Testis (tissue), 3 donors: ENCODE data around the gene FAM193B. TPM values are rescaled to one million over a fixed set of nuclear protein-coding genes. Genes with fewer than 3 reads are reported as not detected.
"Not testable (repeated sequence)": the region's sequence is repeated elsewhere in the genome, so short reads cannot be mapped to it uniquely, and the experiment has no call there.

Experiments used
- DNase-seq: peaks from one replicate; pipeline ENCODE4 v3.0.0-alpha.2; 2019
- H3K27ac ChIP-seq, 2 donors: fragments of 200-600 bp; sonication (generic); one replicate each; pipeline ENCODE4 v1.5.1; 2019
- H3K27me3 ChIP-seq: fragments of 200-600 bp; sonication (generic); one replicate; pipeline ENCODE4 v1.5.1; 2019
- H3K36me3 ChIP-seq: fragments of 200-600 bp; sonication (generic); one replicate; pipeline ENCODE4 v1.5.1; 2017; ENCODE audit warnings: low read depth; ENCODE audit errors: missing control alignments
- H3K4me1 ChIP-seq: fragments of 200-600 bp; sonication (generic); one replicate; pipeline ENCODE4 v1.5.1; 2019
- H3K4me3 ChIP-seq, 2 donors: fragments of 200-600 bp; sonication (generic); one replicate each; pipeline ENCODE4 v1.5.1; 2017 to 2019
- H3K9me3 ChIP-seq: fragments of 200-600 bp; sonication (generic); one replicate; pipeline ENCODE4 v1.5.1; 2017
- POLR2A ChIP-seq: fragments of 450-650 bp; IDR thresholded peaks from one replicate; pipeline ENCODE4 v1.6.1; 2017; ENCODE audit warnings: antibody characterized with exemption, mild to moderate bottlenecking, moderate library complexity
- WGBS, 2 donors: methylation state at CpG; one replicate each; pipeline ENCODE4 v1.1.5; 2018; 5-methylcytosine and 5-hydroxymethylcytosine counted together
- intact Hi-C: fragments of 100-400 bp; cut with DNase I; formaldehyde crosslinking; loops from one replicate; pipeline ENCODE4 v1.15.1; 2023; ENCODE audit warnings: low total_unique reads
- polyA plus RNA-seq: library from polyadenylated mRNA; stranded (reverse); fragments of 350-450 nt; fragmentation: Illumina TruSeq; extraction: RNeasy Lipid Tissue Mini Kit (QIAGEN cat#74804); gene quantifications from one replicate; pipeline ENCODE4 v1.2.3, GENCODE V29; 2014; ENCODE audit warnings: low read depth, low replicate concordance; ENCODE audit not compliant: insufficient read depth
- total RNA-seq, 2 donors: library from RNA; depleted of rRNA; stranded (reverse); fragments of >200 nt; gene quantifications; one replicate each; pipeline ENCODE4 v1.2.3, GENCODE V29; 2016
- TF ChIP-seq, protein P1 (sequence below), 3 experiments: fragments of 450-650 bp in 2 of 3; fragments of 200-600 bp in 1 of 3; sonication (generic) in 1 of 3; IDR thresholded peaks; one replicate each; pipeline ENCODE4 v1.5.1; 2016 to 2019; ENCODE audit warnings: antibody characterized with exemption in 3 of 3, mild to moderate bottlenecking in 2 of 3, moderate library complexity in 1 of 3

FAM193B gene
- total and polyA plus RNA-seq, 3 donors from 2014 or later: 81.3 to 157 (median 111) TPM

GRCh38 chr5:177490311-177490991 lies 63.9 kb downstream of the FAM193B start:
- no peaks in the 10 kb centered on the region for H3K9me3 ChIP-seq
- H3K27me3 ChIP-seq: no peaks in the 10 kb centered on the region
- H3K27ac ChIP-seq: no peak overlapping the region
- TF ChIP-seq, protein P1, sequence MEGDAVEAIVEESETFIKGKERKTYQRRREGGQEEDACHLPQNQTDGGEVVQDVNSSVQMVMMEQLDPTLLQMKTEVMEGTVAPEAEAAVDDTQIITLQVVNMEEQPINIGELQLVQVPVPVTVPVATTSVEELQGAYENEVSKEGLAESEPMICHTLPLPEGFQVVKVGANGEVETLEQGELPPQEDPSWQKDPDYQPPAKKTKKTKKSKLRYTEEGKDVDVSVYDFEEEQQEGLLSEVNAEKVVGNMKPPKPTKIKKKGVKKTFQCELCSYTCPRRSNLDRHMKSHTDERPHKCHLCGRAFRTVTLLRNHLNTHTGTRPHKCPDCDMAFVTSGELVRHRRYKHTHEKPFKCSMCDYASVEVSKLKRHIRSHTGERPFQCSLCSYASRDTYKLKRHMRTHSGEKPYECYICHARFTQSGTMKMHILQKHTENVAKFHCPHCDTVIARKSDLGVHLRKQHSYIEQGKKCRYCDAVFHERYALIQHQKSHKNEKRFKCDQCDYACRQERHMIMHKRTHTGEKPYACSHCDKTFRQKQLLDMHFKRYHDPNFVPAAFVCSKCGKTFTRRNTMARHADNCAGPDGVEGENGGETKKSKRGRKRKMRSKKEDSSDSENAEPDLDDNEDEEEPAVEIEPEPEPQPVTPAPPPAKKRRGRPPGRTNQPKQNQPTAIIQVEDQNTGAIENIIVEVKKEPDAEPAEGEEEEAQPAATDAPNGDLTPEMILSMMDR (IDR thresholded peaks at IDR 0.05): no peak
- TF ChIP-seq POLR2A: no peak
- no peaks in the 10 kb centered on the region for H3K36me3 ChIP-seq
- H3K4me3 ChIP-seq: no peak overlapping the region
- H3K4me1 ChIP-seq: peaks cover 20% of the 10 kb centered on the region
- DNase-seq: no peak
- intact Hi-C loops: no loop called here
- 68 to 87% methylated on average over 15 of the region's 15 CpGs for WGBS, 2 donors

DNA sequence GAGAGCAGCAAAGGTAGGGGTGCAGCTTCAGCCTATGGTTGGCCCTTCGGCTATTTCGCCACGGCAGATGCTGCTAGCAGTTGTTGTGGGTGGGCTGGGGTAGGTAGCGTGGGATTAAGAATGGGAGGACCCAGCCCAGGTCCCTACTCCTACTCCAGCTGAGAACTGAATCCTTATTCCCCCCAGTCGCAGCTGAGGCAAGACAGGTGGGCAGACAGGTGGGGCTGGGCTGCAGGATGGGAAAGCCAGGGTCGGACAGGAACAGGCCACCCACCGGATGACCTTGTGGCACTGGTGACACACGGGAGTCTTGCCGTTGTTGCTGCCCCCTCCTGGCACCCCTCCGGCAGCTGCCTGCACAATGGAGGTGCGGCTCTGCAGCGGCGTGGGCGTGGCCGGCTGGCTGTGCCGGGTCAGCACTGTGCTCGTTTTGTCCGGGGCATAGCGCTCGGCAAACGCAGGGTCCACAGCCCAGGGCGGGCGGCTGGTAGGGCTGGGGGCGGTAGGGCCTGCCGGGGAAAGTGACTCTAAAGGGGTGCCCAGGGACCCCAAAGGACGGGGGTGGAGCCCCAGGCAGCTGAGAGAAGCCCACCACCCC lies 65.1 kb downstream of the FAM193B start:
- Histone ChIP-seq H3K36me3 (no peaks in the 10 kb centered on the region), H3K27me3 (no peaks in the 10 kb centered on the region), H3K27ac (no peak overlapping the region), H3K4me3 (no peak overlapping the region), H3K9me3 (no peaks in the 10 kb centered on the region), H3K4me1 (peaks cover 14% of the 10 kb centered on the region)
- 67 to 82% methylated on average over 8 to 26 of the region's 26 CpGs for WGBS, 2 donors
- intact Hi-C loops: no loop called here
- TF ChIP-seq, protein P1 (IDR thresholded peaks at IDR 0.05): no peak
- no peak for TF ChIP-seq POLR2A
- DNase-seq: no peak

GRCh38 chr5:177487975-177488374 lies 66.4 kb downstream of the FAM193B start:
- H3K4me1 ChIP-seq: peaks cover 9% of the 10 kb centered on the region
- intact Hi-C loops: no loop called here
- no peak overlapping the region for H3K27ac ChIP-seq
- no peaks in the 10 kb centered on the region for H3K27me3 ChIP-seq
- H3K4me3 ChIP-seq: no peak overlapping the region
- H3K36me3 ChIP-seq: no peaks in the 10 kb centered on the region
- H3K9me3 ChIP-seq: no peaks in the 10 kb centered on the region
- no peak for TF ChIP-seq POLR2A
- TF ChIP-seq, protein P1 (IDR thresholded peaks at IDR 0.05): no peak
- DNase-seq: no peak
- 93 to 95% methylated on average over 8 to 9 of the region's 15 CpGs for WGBS, 2 donors

GRCh38 chr5:177487144-177487543 lies 67.2 kb downstream of the FAM193B start:
- H3K27ac ChIP-seq: no peak overlapping the region
- no peak overlapping the region for H3K4me3 ChIP-seq
- intact Hi-C loops: no loop called here
- H3K36me3 ChIP-seq: no peaks in the 10 kb centered on the region
- DNase-seq: no peak
- peaks cover 7% of the 10 kb centered on the region for H3K4me1 ChIP-seq
- H3K27me3 ChIP-seq: no peaks in the 10 kb centered on the region
- no peak for TF ChIP-seq POLR2A
- TF ChIP-seq, protein P1 (IDR thresholded peaks at IDR 0.05): no peak
- 90% methylated on average over 7 to 8 of the region's 8 CpGs for WGBS, 2 donors
- no peaks in the 10 kb centered on the region for H3K9me3 ChIP-seq

GRCh38 chr5:177486256-177486655 lies 68.1 kb downstream of the FAM193B start:
- Histone ChIP-seq H3K36me3 (no peaks in the 10 kb centered on the region), H3K4me3 (no peak overlapping the region), H3K27ac (no peak overlapping the region), H3K27me3 (no peaks in the 10 kb centered on the region), H3K4me1 (peaks cover 7% of the 10 kb centered on the region), H3K9me3 (no peaks in the 10 kb centered on the region)
- WGBS, 2 donors: 97 to 98% methylated on average over 3 of the region's 3 CpGs
- no peak for DNase-seq
- intact Hi-C loops: no loop called here
- TF ChIP-seq, protein P1 (IDR thresholded peaks at IDR 0.05): no peak
- TF ChIP-seq POLR2A: no peak

DNA sequence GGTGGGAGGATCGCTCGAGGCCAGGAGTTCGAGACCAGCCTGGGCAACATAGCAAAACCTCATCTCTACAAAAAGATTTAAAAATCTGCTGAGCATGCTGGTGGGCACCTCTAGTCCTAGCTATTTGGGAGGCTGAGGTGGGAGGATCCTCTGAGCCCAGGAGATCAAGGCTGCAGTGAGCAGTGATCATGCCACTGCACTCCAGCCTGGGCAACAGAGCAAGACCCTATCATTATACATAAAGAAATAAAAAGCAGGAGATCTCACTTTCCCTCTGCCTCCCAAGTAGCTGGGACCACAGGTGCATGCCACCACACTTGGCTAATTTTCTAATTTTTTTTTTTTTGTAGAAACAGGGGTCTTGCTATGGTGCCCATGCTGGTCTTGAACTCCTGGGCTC lies 68.6 kb downstream of the FAM193B start:
- H3K4me1 ChIP-seq, H3K27me3 ChIP-seq, intact Hi-C loops, H3K4me3 ChIP-seq, H3K9me3 ChIP-seq, H3K36me3 ChIP-seq, DNase-seq, H3K27ac ChIP-seq: not testable (repeated sequence)
- WGBS, 2 donors: 90 to 96% methylated on average over 3 of the region's 3 CpGs
